HL-60 (cell line): ENCODE results near the gene ROR2.

Source experiments
- CTCF ChIP-seq: IDR thresholded peaks from one replicate; pipeline ENCODE4 v1.5.1; 2011; ENCODE audit warnings: low read length, control low read depth, inconsistent platforms; ENCODE audit not compliant: insufficient read depth
- REST ChIP-seq: IDR thresholded peaks from 2 replicates; pipeline ENCODE4 v1.6.1; 2012; ENCODE audit warnings: low read depth; ENCODE audit not compliant: insufficient replicate concordance

- TF ChIP-seq CTCF (no peak), REST (no peak)
These were observed 229.7 kb downstream of the ROR2 start for GRCh38 chr9:91720313-91720712.
